ENCODE measurements around the gene MAFB.
"Not testable (repeated sequence)": the region's sequence is repeated elsewhere in the genome, so short reads cannot be mapped to it uniquely, and the experiment has no call there.

Gene MAFB

DNA sequence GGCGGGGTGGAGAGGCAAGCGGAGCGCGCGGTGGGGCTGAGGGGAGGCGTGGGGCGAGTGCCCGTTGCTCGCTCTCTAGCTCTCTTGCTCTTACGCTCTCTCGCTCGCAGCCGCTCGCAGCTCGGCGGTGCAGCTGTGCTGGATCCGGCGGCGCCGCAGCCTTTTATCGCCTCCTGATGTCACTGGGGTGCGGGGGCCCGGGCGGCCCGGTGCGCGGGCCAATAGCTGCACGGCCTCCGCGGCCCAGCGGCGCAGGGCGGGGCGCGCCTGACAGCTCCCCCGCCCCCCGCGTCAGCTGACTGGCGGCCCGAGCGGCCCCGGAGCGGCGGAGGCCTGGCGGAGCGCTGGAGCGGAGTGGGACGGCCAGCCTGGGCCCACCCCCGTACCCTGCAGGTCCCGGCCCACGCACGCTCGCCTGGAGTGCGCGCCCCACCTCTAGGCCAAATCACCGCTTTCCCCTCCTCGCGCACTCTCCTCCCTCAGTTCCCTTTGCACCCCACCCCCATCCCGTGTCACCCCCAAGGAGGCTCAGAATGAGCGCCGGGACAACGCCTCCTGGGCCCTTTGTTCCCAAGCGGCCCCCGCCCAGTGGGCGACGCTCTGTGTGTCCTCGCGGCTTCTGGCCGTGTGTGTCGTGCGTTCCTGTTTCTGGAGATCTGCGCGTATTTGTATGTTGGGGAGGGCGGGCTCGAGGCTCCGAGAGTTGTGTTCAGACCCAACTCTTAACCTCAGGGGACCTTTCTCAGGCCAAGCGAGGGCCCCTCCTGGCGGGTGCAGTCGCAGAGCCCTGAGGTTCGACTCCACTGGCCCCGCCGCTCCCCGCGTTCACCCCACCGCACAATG lies at the start of gene MAFB:
MAFB (minus strand) TSS at position 137 of the 843 bp plus-strand sequence. CDS start 386 bp downstream, outside the sequence.
- peak; percentile 89 for DNase-seq (ENCODE audit: low spot score)

DNA sequence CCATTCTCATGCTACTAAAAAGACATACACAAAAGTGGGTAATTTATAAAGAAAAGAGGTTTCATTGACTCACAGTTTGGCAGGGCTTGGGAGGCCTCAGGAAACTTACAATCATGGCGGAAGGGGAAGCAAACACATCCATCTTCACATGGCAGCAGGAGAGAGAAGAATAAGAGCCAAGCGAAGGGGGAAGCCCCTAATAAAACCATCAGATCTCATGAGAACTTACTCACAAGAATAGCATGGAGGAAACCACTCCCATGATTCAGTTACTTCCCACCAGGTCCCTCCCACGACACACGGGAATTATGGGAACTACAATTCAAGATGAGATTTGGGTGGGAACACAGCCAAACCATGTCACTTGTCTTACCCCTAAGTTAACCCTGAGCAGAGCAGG lies 47.4 kb upstream of the MAFB start:
- not testable (repeated sequence) for DNase-seq (ENCODE audit: low spot score)

DNA sequence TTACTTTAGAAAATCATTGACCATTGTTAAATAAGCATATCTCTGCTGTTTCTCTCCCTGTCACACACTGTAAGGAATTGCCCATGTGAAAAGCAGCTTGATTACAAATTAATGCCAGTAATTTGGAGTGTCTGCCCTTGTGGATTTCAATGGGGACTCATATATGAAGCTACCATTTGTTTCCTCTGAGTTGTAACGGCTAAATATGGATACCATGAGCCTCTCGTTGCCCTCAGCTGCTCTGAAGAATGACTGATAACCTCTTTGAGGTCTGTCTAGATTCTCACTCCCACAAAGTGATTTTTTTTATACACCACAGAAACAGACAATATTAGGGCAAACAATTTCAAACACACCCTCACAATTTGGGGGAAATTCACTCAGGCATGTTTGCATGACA lies 40.0 kb upstream of the MAFB start:
- no peak for DNase-seq (ENCODE audit: low spot score)

DNA sequence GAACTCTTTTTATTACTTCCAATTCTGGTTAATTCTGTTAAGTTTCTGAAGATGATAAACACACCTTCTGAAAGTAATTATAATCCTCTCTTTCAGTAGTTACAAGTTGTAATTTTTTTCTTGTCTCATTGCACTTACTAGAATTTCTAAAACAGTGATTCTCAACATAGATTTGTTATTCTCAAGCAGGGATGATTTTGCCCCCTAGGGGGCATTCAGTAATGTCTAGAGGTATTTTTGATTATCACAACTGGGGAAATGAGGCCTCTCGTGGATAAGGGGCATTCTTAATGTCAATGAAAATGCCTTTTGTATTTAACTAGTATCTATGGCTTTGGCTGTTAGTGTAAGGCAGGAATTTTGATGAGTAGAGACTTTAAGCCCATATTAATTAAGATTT lies 39.4 kb upstream of the MAFB start:
- DNase-seq (ENCODE audit: low spot score) = no peak

DNA sequence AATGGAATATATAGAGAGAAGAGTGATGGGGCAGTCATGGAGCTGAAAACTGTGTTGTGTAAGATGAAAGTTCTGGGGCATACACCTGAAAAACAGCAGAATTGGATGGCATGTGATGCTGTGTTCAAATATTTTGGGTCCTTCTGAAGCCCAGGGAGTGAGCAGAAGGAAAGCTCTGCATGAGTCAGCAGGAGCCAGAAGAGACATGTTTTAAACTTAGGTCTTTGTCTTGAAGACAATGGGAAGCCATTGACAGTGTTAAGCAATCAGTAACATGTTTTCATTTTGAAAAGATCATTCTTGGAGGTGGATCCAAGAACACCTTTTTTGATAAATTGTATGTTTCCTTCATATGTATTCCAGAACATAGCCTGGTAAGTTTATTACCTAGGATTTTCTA lies 38.9 kb upstream of the MAFB start:
- no peak for DNase-seq (ENCODE audit: low spot score)

DNA sequence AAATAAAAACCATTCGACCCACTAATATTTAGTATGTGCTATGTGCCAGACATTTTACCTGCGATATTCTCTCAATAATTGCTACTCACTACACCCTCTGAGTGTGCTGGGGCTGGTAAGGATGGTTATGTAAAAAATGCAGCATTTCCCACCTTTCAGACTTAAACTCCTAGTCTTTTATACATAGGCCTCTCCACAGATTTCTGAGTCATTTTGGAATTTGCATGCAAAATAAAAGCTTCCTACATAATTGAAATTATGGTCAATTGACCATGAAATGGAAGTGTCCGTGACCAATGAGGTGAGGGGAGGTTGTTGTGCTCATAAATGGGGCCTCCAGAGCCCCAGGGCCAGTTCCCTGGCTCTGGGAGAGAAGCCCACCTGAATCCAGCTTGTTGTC lies 37.7 kb upstream of the MAFB start:
- DNase-seq (ENCODE audit: low spot score) = no peak

DNA sequence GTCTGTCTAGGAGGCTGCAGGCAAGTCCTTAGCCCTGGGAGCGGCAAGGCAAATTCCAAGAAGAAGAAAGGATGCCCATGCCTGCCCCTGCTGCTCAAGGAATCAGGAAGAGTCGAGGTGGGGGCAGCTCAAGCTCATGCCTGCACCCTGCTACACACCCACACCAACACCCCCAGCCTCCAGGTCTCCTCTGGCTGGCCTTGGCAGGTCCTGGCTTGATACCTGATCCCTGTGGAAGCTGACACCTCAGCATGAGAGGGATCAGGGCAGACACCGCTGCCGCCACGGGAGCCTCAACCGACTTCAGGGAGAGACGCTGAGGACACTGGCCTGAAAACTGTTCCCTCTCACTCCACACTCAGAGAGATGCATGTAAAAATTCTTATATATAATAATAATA lies 35.5 kb upstream of the MAFB start:
- DNase-seq (ENCODE audit: low spot score) = no peak

DNA sequence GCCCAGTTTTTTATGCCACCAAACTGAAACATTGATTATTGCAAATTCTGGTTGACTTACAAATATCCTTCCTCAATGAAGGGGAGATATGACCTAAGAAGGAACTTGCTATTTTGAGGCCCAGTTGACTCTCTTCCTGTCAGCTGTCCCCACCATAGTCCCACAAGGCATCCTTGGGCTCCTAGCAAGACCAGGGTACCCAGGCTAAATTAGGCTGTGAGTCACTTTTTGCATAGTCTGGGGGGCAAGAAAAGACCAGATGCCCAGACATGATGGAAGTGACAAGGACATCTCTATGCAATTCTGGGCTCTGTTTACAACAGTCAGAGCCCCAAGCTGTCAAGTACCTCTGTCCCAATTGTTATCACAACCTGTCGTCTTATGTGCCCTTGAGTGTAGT lies 31.8 kb upstream of the MAFB start:
- no peak for DNase-seq (ENCODE audit: low spot score)

DNA sequence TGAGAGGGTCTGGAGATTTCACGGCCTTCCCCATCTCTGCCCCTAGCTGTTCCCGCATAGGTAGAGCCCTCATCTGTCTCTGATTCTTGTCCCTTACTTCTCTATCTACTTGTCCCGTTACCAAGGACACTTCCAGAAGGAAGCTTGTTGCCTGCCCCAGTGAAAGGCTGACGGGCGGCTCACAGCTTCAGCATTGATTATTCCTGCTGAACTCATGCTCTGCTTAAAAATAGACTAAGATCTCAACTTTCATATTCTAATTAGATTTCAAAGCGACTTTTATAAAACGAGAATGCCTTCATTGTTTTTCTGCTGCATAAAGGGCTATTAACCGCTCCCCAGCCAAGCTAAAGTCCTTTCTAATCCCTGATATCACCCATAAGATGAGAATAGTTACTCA lies 31.1 kb upstream of the MAFB start:
- DNase-seq (ENCODE audit: low spot score) = no peak

DNA sequence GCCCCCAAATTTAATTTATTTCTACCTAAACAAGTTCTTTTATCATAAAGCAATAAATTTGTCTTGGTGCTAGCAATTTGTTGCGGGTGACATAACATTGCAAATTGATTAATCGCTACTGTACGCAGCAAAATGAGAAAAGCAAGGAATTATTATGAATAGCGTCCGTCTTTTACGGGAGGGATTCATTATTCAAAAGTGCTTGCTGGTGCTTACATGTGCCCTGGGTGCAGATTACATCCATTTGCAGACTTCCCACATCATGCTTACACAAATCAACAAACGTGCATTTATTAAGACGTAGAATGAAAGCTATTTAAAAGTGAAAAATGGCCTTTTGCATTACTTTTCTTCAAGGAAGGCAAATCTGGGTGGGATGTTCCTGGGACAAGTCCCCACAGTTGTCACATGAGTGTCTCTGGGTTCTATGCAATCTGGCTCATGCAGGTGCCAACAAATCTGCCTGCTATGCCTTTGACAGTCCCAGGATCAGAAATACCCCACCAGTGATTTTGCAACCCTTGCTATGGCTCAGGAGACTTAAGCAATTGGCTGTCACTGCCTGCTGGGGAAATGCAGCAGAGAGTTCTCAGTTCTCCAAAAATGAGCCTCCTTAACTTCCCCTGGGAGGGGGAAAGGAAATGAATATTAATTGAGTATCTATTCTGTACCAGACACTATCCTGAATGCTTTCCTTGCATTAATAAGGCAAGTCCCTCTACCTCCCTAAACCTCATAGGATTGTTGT lies 30.1 kb upstream of the MAFB start:
- no peak for DNase-seq (ENCODE audit: low spot score)

DNA sequence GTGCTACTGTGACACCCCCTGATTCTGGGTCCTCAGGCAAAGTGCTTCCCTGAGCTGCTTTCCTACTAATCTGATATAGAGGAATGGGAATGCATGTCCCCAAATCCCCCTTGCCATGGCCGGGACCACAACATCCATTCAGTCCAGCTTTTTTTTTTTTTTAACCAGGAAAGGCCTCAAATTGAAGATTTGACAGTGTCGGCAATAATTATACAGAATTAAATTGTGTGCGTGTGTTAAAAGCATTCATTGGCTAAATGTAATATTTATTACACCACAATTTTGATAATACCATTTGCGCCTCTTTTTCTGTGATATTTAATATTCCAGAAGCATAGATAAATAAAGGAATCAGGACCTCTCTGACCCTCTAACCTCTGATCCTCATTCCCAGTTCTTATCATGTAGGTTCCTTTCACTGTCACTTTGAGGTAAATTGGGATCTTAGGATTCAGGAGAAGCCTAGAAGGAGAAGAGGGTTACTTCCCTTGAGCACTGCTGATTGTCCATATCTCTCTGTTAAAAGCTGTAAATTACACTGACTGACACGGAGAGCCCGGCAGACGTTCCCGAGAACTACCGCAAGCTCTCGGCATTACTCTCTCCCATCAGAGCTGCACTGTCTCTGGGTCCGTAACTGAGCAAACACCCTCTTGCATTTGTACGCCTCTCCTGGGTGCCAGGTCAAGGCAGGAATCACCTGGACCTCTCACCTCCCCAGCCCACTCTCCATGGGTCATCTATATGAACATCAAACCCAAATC lies 29.4 kb upstream of the MAFB start:
- no peak for DNase-seq (ENCODE audit: low spot score)

DNA sequence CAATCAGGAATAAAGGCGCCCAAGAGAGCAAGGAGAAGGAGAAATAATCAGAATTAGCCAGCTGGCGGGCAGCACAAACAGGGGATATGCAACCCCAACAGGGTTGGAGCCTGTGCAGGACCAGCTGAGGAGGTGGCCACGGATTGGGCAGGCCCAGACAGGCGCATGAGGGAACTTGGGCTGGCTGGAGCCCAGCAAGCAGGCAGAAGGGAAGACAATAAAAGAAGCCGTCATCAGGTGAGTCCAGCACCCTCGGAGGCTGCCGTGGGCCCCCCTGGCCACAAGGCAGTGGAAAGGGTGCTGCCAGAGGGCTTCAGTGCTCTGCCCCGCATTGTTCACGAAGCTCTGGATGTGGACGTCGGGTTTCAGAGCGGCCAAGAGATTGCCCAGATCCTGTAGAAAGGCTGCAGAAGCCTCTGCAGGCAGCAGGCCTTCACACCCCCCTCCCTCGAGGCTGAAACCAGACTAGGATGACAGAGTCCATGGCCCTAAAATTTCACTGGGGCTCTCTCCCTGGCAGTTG lies 28.4 kb upstream of the MAFB start:
- no peak for DNase-seq (ENCODE audit: low spot score)

DNA sequence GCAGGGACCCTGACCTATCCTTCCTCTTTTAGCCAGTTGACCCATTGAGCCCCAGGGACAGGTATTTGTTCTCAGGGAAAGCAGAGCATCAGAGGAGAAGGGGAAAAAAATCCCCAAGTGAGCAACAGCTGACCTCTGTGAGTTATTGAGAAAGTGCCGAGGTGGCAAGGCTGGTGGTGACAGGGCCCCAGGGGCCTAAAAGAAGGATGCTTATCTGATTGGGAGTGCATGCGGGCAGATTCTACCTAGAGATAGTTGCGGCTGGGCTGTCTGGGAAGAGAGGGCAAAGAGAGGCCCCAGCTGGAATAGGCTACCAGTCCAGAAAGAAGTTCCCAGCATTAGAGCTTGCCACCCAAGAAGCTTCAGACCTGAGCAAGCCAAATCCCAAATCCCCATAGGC lies 26.5 kb upstream of the MAFB start:
- DNase-seq (ENCODE audit: low spot score) = no peak

DNA sequence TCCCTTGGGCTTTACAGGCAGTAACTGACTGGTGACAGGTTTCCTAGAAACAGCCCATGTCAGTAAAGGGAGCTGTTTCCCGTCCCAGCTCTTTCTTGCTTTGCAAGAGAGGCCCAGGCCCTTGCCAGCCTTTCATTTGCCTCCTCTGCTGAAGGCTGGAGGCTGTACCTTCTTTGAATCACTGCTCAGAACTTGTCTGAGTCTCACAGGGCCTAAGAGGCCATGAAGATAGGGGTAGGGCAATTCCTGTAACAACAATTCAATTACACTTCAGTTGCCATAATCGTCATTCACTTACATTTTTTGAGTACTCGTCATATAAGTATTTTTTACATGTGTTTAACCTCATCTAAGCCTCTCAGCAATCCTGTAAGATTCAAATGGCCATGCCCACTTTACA lies 25.9 kb upstream of the MAFB start:
- no peak for DNase-seq (ENCODE audit: low spot score)

DNA sequence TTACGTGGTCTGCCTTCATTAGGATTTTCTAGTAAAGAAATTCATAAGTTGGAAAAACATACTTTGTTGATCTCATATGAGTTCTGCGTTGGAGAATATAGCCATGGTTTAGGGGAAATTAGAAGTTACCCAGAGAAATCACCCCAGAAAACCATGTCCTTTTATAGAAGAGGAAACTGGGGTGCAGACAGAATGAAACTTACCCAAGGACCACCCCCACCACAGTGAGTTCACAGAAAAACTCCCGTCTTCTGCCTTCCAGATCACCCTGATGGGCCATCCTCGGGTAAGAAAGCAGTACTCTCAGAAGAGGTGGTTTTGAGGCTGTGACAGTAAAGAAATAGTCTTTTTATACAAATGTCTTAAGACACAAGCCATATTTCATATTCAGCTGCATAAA lies 25.1 kb upstream of the MAFB start:
- no peak for DNase-seq (ENCODE audit: low spot score)

DNA sequence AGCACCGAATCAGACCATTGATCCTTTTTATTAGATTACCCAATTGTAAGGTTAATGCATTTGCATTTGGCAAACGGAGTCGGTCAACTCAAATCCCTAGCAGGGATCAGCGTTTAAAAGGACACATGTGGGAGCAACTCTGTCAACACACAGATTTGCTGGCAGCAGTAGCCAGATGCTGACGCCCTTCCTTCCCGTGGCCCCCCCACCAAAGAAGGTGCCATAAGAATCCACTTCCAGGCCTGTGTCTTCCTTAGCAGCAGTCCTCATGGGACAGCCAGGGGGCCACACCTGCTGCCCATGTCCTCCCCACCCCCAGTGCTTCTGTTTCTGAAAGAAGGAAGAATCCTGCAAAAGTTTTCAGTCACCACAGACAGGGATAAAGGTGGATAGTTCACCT lies 24.5 kb upstream of the MAFB start:
- no peak for DNase-seq (ENCODE audit: low spot score)

DNA sequence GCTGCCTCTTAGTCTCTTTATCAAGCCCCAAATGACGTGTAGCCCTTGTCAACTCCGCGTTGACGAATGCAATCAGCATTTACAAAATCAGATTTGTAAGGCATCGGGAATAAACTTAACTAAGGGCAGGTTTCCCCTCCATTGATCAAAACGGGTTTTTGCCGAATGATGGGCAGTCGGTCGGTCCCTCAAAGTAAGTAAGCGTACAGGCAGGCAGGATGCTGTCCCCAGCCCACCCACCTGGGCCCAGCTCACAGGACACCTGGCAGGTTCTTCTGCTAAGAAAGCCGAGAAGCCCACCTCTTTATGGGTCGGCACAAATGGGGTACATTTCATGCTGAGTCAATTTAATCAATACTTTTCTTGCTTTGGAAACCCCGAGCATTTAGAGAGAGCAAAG lies 22.0 kb upstream of the MAFB start:
- DNase-seq (ENCODE audit: low spot score) = no peak

DNA sequence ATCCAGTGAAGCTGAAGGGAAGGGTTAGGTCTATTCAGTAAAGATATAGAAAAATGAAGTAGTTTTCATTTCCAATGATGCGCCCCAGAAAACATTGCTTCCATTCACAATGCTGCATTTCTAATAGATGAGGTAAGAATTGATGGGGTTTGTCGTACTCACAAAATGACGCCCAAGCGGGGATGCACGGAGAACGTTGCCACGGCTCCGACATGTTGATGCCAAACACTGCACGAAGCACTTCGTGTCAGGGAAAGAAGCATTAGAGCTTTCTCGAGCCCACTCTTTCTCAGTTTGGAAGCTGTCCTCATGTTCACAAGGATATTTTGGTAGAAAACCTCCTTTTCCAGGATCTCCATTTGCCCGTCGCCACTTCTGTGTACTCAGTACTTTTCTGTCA lies 21.6 kb upstream of the MAFB start:
- DNase-seq (ENCODE audit: low spot score) = no peak

DNA sequence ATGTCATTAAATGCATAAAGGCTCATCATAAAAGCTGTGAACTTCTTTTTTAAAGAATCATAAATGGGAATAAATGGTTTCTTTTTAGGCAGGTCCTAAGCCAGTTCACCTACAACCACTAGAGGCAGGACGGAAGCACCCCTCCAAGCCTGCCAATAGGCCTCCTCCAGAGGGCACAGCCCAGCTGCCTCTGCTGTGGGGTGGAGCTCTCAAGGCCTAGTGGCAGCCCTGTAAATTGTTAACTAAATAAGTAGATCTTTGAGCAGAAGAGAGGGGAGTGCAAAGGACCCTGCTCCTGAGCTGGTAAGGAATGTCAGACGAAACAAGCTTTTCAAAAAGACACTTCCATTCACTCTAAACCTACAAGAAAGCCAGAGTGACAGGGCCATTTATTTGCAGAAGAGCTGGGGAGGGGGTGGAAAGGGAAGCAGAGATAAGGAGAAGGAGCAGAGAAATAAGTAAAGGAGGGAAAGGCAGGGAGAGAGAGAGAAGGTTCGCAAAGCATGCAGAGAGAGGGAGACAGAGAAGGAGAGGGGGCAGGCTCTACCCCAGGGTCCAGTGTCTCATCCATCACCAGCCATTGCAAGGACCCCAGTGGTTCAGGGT lies 18.0 kb upstream of the MAFB start:
- DNase-seq (ENCODE audit: low spot score) = no peak

DNA sequence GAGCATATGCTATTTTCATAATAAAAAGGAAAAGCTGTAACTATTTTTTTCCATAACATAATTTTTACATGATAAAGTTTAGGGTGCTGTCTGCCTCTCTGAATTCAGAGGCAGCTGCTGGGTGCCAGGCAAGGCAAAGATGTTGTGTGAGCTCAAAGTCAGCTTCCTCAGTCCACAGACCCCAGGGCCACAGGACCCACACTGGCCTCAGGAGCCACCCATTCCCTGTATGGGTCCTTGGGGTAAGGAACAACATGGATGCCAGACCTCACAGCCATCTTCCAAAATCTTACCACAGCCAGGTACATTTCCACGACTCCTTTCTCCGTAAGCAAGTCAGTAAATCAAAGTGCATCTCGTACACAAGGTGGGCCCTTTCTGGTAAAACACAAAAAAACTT lies 16.4 kb upstream of the MAFB start:
- no peak for DNase-seq (ENCODE audit: low spot score)

DNA sequence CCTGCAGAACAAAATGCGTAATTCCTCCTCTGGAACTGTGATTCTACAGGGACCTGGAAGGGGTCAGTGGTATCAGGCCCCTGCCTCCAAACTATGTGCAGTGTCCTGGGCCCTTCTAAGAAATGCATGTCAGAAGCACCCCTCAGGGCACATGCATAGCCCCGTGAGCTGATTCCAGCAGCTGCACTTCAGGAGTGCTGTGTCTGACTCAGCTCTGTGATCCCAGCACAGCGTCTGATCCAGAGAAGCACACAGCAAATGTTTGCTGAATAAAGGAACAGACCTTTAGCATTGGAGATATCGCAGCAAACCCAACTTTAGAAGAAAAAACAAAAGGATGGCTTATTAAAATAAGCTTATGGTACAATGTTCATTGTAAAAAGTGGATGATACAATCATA lies 15.8 kb upstream of the MAFB start:
- no peak for DNase-seq (ENCODE audit: low spot score)

DNA sequence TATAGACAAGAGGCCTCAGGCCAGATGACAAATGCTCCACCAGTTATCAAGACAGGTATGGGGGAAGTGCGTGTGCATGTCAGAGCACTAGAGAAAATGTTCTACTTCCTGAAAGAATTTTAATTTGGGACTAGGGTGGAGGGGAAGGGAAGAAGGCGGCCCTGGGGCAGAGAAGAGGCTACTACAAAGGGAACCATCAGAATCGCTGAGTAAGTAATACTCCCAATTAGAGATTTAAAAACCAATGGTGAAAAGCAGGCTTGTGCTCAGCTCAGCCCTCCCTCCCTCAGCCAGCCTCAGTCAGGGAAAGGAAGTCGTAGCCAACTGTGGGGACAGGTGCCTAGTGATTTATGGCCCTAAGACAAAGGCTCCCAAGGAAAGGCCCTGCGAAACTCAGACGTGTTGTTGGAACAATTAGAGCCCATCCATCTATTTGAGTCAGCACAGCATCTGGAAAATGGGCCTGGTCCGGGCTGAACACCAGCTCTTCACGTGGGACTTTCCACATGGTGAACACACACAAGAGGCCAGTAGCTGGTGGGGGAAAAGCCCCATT lies 15.0 kb upstream of the MAFB start:
- DNase-seq (ENCODE audit: low spot score) = no peak
